SK-N-SH treated with all-trans-retinoic acid at 6 μM for 48 hours (cell line): Measurements from ENCODE around the gene FKBP2.

Experiments used
- ATAC-seq: fragments of 200-7000 bp; cut with Tn5 transposase; 3 replicates; pipeline ENCODE4 v1.9.1; 2020; ENCODE audit warnings: mild to moderate bottlenecking, moderate library complexity
- ARNTL ChIP-seq: fragments of 450-650 bp; formaldehyde crosslinking; IDR thresholded peaks from 2 replicates; pipeline ENCODE4 v1.5.0; 2020; ENCODE audit warnings: low read depth, mild to moderate bottlenecking, moderate library complexity, borderline replicate concordance
- BACH2 ChIP-seq: fragments of 250-450 bp; sonication (Bioruptor Pico); IDR thresholded peaks from 2 replicates; pipeline ENCODE4 v1.9.0; 2021; ENCODE audit warnings: mild to moderate bottlenecking, borderline replicate concordance
- CREB5 ChIP-seq: fragments of 250-450 bp; sonication (Bioruptor Pico); IDR thresholded peaks from 2 replicates; pipeline ENCODE4 v1.5.1; 2020; ENCODE audit warnings: low read depth, mild to moderate bottlenecking, moderate library complexity
- CSDC2 ChIP-seq: fragments of 250-450 bp; sonication (Bioruptor Pico); IDR thresholded peaks from 2 replicates; pipeline ENCODE4 v1.5.0; 2020; ENCODE audit warnings: mild to moderate bottlenecking, moderate library complexity
- CSRNP3 ChIP-seq: fragments of 250-450 bp; sonication (Bioruptor Pico); IDR thresholded peaks from 2 replicates; pipeline ENCODE4 v1.5.1; 2021; ENCODE audit warnings: mild to moderate bottlenecking, moderate library complexity
- ESRRG ChIP-seq: fragments of 250-450 bp; sonication (Bioruptor Pico); IDR thresholded peaks from 2 replicates; pipeline ENCODE4 v1.6.1; 2021; ENCODE audit warnings: mild to moderate bottlenecking
- GLIS3 ChIP-seq: fragments of 250-450 bp; sonication (Bioruptor Pico); IDR thresholded peaks from 2 replicates; pipeline ENCODE4 v1.5.0; 2020; ENCODE audit warnings: mild to moderate bottlenecking, moderate library complexity
- ISL1 ChIP-seq: fragments of 250-450 bp; sonication (Bioruptor Pico); IDR thresholded peaks from 2 replicates; pipeline ENCODE4 v2.1.2; 2022; ENCODE audit warnings: mild to moderate bottlenecking, moderate library complexity
- OSR1 ChIP-seq: fragments of 250-450 bp; sonication (Bioruptor Pico); IDR thresholded peaks from 2 replicates; pipeline ENCODE4 v1.8.0; 2022; ENCODE audit warnings: moderate library complexity, mild to moderate bottlenecking, inconsistent platforms
- PATZ1 ChIP-seq: fragments of 250-450 bp; sonication (Bioruptor Pico); IDR thresholded peaks from 2 replicates; pipeline ENCODE4 v1.8.0; 2020; ENCODE audit warnings: mild to moderate bottlenecking, moderate library complexity, borderline replicate concordance
- POU6F1 ChIP-seq: fragments of 250-450 bp; sonication (Bioruptor Pico); IDR thresholded peaks from 2 replicates; pipeline ENCODE4 v1.8.0; 2021; ENCODE audit warnings: low read depth, mild to moderate bottlenecking, moderate library complexity, borderline replicate concordance
- PPARA ChIP-seq: fragments of 250-450 bp; sonication (Bioruptor Pico); IDR thresholded peaks from 2 replicates; pipeline ENCODE4 v1.5.0; 2020; ENCODE audit warnings: mild to moderate bottlenecking, borderline replicate concordance
- RARB ChIP-seq: fragments of 250-450 bp; sonication (Bioruptor Pico); IDR thresholded peaks from 2 replicates; pipeline ENCODE4 v1.8.0; 2021; ENCODE audit warnings: mild to moderate bottlenecking, moderate library complexity
- SNAI2 ChIP-seq: fragments of 250-450 bp; sonication (Bioruptor Pico); IDR thresholded peaks from 2 replicates; pipeline ENCODE4 v1.5.0; 2020; ENCODE audit warnings: mild to moderate bottlenecking, moderate library complexity
- TCF4 ChIP-seq: fragments of 250-450 bp; sonication (Bioruptor Pico); IDR thresholded peaks from 2 replicates; pipeline ENCODE4 v1.8.0; 2021; ENCODE audit warnings: mild to moderate bottlenecking, moderate library complexity, borderline replicate concordance
- TOX ChIP-seq: fragments of 250-450 bp; sonication (Bioruptor Pico); IDR thresholded peaks from 2 replicates; pipeline ENCODE4 v1.8.0; 2021; ENCODE audit warnings: mild to moderate bottlenecking, moderate library complexity, borderline replicate concordance
- TSHZ2 ChIP-seq: fragments of 250-450 bp; sonication (Bioruptor Pico); IDR thresholded peaks from 2 replicates; pipeline ENCODE4 v1.5.0; 2020; ENCODE audit warnings: mild to moderate bottlenecking, moderate library complexity
- ZC3H10 ChIP-seq: fragments of 250-450 bp; sonication (Bioruptor Pico); IDR thresholded peaks from 2 replicates; pipeline ENCODE4 v1.5.1; 2021; ENCODE audit warnings: mild to moderate bottlenecking, moderate library complexity
- ZFP3 ChIP-seq: fragments of 250-450 bp; sonication (Bioruptor Pico); IDR thresholded peaks from 2 replicates; pipeline ENCODE4 v1.5.0; 2020; ENCODE audit warnings: mild to moderate bottlenecking, moderate library complexity
- ZNF565 ChIP-seq: fragments of 450-650 bp; formaldehyde crosslinking; conservative IDR thresholded peaks from 2 replicates; pipeline ENCODE4 v1.5.0; 2020; ENCODE audit warnings: low read depth, mild to moderate bottlenecking, moderate library complexity
- ZNF70 ChIP-seq: fragments of 450-650 bp; formaldehyde crosslinking; IDR thresholded peaks from 2 replicates; pipeline ENCODE4 v1.5.0; 2020; ENCODE audit warnings: mild to moderate bottlenecking, moderate library complexity
- ZNF8 ChIP-seq: fragments of 450-650 bp; formaldehyde crosslinking; IDR thresholded peaks from 2 replicates; pipeline ENCODE4 v1.5.0; 2020; ENCODE audit warnings: mild to moderate bottlenecking, moderate library complexity

Gene FKBP2

GRCh38 chr11:64216879-64217278 is 24.0 kb upstream of the FKBP2 start:
- ATAC-seq: no peak
- TF ChIP-seq SNAI2 (CRISPR knock-in tag) (no peak), ZNF8 (CRISPR knock-in tag) (no peak), ZNF70 (CRISPR knock-in tag) (no peak), PPARA (CRISPR knock-in tag) (no peak), PATZ1 (CRISPR knock-in tag) (no peak), CSDC2 (CRISPR knock-in tag) (no peak), RARB (CRISPR knock-in tag) (no peak), ARNTL (no peak), TOX (CRISPR knock-in tag) (no peak), ZFP3 (CRISPR knock-in tag) (no peak), ESRRG (CRISPR knock-in tag) (no peak), ZC3H10 (CRISPR knock-in tag) (no peak), POU6F1 (no peak), OSR1 (CRISPR knock-in tag) (no peak), CREB5 (CRISPR knock-in tag) (no peak), GLIS3 (CRISPR knock-in tag) (no peak), ISL1 (no peak)

- no peak for TF ChIP-seq ZNF70 (CRISPR knock-in tag)
- TF ChIP-seq CREB5 (CRISPR knock-in tag): no peak
- no peak for TF ChIP-seq TSHZ2
- TF ChIP-seq ARNTL: no peak
- TF ChIP-seq TOX (CRISPR knock-in tag): no peak
- TF ChIP-seq ZNF8 (CRISPR knock-in tag): no peak
- TF ChIP-seq BACH2: no peak
- no peak for TF ChIP-seq TCF4 (CRISPR knock-in tag)
- peak; percentile 19; the same call in 2 of the 3 replicates for ATAC-seq
Observed at GRCh38 chr11:64218628-64219353, 22.1 kb upstream of the FKBP2 start.

- ATAC-seq: no peak; the same call in 2 of the 3 replicates
- TF ChIP-seq CSRNP3 (CRISPR knock-in tag) (no peak), BACH2 (no peak), ZNF565 (CRISPR knock-in tag) (no peak), ISL1 (no peak), ZNF70 (CRISPR knock-in tag) (no peak), ZC3H10 (CRISPR knock-in tag) (no peak), PPARA (CRISPR knock-in tag) (no peak), ZNF8 (CRISPR knock-in tag) (no peak), CSDC2 (CRISPR knock-in tag) (no peak), SNAI2 (CRISPR knock-in tag) (no peak)
Observed at GRCh38 chr11:64219354-64219684, 21.6 kb upstream of the FKBP2 start.
